Prostate gland (tissue), 2 donors: ENCODE results near the gene POLE.

ENCODE experiments used
- CTCF ChIP-seq, 4 experiments: fragments of 200-600 bp in 2 of 4; fragments of 450-650 bp in 2 of 4; sonication (generic) in 2 of 4; IDR thresholded peaks; 1 replicate in 3 of 4; 2 replicates in 1 of 4; pipeline ENCODE4 v1.5.1; 2016 to 2019; ENCODE audit warnings: antibody characterized with exemption in 4 of 4, mild to moderate bottlenecking in 2 of 4, moderate library complexity in 2 of 4
- POLR2A ChIP-seq: fragments of 450-650 bp; IDR thresholded peaks from one replicate; pipeline ENCODE4 v1.6.1; 2016; ENCODE audit warnings: antibody characterized with exemption, mild to moderate bottlenecking

- no peak for TF ChIP-seq CTCF (IDR thresholded peaks at IDR 0.05)
- TF ChIP-seq POLR2A = no peak
Measured at GRCh38 chr12:132724506-132725241, 37.5 kb upstream of the POLE start.
